Astrocyte of the spinal cord (primary cell): ENCODE results near the gene GPR6.

Source experiments
- DNase-seq: peaks from one replicate; pipeline ENCODE4 v3.0.0; 2011; ENCODE audit warnings: low read depth, low spot score
- H3K4me3 ChIP-seq: 2 replicates; pipeline ENCODE4 v1.5.1; 2011; ENCODE audit warnings: low read depth, mild to moderate bottlenecking, low read length, moderate library complexity
- in situ Hi-C: cut with HindIII; loops from 2 replicates; pipeline ENCODE4 v1.10.0; 2017; ENCODE audit warnings: low sequenced_read_pairs
- TF ChIP-seq, protein P1 (sequence below): IDR thresholded peaks from 2 replicates; pipeline ENCODE4 v1.5.1; 2012; ENCODE audit warnings: low read depth, mild to moderate bottlenecking, low read length, inconsistent platforms

GPR6 gene

GRCh38 chr6:109978174-109979032, at the start of gene GPR6:
Gene GPR6, plus strand, starts transcription at chr6:109978311. Its CDS starts 802 bp downstream, at chr6:109979113.
- peak; percentile 47 for DNase-seq
- in situ Hi-C loops: no loop called here
- TF ChIP-seq, protein P1, sequence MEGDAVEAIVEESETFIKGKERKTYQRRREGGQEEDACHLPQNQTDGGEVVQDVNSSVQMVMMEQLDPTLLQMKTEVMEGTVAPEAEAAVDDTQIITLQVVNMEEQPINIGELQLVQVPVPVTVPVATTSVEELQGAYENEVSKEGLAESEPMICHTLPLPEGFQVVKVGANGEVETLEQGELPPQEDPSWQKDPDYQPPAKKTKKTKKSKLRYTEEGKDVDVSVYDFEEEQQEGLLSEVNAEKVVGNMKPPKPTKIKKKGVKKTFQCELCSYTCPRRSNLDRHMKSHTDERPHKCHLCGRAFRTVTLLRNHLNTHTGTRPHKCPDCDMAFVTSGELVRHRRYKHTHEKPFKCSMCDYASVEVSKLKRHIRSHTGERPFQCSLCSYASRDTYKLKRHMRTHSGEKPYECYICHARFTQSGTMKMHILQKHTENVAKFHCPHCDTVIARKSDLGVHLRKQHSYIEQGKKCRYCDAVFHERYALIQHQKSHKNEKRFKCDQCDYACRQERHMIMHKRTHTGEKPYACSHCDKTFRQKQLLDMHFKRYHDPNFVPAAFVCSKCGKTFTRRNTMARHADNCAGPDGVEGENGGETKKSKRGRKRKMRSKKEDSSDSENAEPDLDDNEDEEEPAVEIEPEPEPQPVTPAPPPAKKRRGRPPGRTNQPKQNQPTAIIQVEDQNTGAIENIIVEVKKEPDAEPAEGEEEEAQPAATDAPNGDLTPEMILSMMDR: no peak
- no peak within 1 kb of the TSS for H3K4me3 ChIP-seq

GRCh38 chr6:109934293-109934692, 43.8 kb upstream of the GPR6 start:
- TF ChIP-seq, protein P1: no peak
- in situ Hi-C loops: no loop called here
- DNase-seq: no peak
- no peak overlapping the region for H3K4me3 ChIP-seq

- in situ Hi-C loops: no loop called here
- TF ChIP-seq, protein P1: no peak
- H3K4me3 ChIP-seq: no peak overlapping the region
- no peak for DNase-seq
These were observed 38.5 kb upstream of the GPR6 start for GRCh38 chr6:109939654-109940053.

DNA sequence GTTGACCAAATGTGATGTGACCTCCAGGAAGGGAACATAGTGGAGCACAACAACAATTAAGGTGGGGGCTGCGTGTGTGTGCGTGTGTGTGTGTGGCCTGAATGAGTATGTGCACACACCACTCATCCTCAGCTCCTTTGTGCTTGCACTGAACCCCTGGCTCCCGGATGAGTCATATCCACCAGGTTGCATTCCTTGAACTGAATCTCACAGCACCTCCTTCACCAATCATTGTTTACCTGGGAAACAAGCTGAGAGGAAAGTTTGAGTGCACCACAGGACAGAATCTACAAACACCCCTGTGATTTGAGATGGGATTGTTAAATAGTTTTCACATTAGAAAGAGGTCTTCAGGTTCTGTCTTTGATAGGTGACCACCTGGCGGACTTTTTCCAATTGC, 33.7 kb upstream of the GPR6 start:
- in situ Hi-C loops: no loop called here
- DNase-seq: no peak
- TF ChIP-seq, protein P1: no peak
- H3K4me3 ChIP-seq: no peak overlapping the region

DNA sequence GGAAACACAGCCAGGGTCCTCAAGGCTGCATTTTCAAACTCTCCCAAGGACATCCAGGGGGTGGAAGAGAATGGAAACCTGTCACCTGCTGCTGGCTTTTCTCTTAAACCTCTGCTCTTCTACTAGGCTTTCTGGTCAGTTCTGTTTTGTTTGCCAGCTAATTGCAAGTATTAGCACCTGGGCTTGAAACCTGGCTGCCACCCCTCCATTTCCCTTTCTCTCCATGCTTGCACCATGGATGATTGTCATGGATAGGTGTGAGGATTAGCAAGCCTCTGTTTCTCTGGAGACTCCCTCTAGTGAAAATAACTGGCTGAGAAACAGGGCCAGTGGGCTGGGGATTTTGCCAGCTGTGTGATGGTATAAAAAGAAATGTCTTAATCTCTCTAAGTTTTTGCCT, 33.0 kb upstream of the GPR6 start:
- in situ Hi-C loops: no loop called here
- no peak for DNase-seq
- TF ChIP-seq, protein P1: no peak
- no peak overlapping the region for H3K4me3 ChIP-seq

- TF ChIP-seq, protein P1: no peak
- no peak overlapping the region for H3K4me3 ChIP-seq
- in situ Hi-C loops: no loop called here
- no peak for DNase-seq
These were observed 31.1 kb upstream of the GPR6 start for GRCh38 chr6:109946979-109947378.
